Amniotic stem cell (primary cell): ENCODE measurements around the gene ANO1.

Source experiments
- DNase-seq: peaks from one replicate; lab custom pipeline; 2025; lab: John Stamatoyannopoulos, UW

Gene ANO1

GRCh38 chr11:70054004-70054403, 24.1 kb upstream of the ANO1 start:
- DNase-seq, result no peak

- no peak for DNase-seq
Measured at GRCh38 chr11:70055444-70055843, 22.7 kb upstream of the ANO1 start.

GRCh38 chr11:70057080-70057479, 21.0 kb upstream of the ANO1 start:
- DNase-seq, result no peak

- no peak for DNase-seq
Measured at GRCh38 chr11:70059971-70060370, 18.1 kb upstream of the ANO1 start.

GRCh38 chr11:70060611-70061293, 17.4 kb upstream of the ANO1 start:
- no peak for DNase-seq

- no peak for DNase-seq
Measured at GRCh38 chr11:70061734-70062133, 16.4 kb upstream of the ANO1 start.

GRCh38 chr11:70063121-70063520, 15.0 kb upstream of the ANO1 start:
- no peak for DNase-seq

GRCh38 chr11:70063555-70063954, 14.6 kb upstream of the ANO1 start:
- DNase-seq, result no peak

GRCh38 chr11:70064008-70064725, 13.9 kb upstream of the ANO1 start:
- DNase-seq, result no peak

GRCh38 chr11:70064726-70065317, 13.3 kb upstream of the ANO1 start:
- DNase-seq, result no peak

GRCh38 chr11:70065318-70066135, 12.6 kb upstream of the ANO1 start:
- no peak for DNase-seq

- no peak for DNase-seq
Measured at GRCh38 chr11:70066136-70066520, 12.0 kb upstream of the ANO1 start.

GRCh38 chr11:70066628-70067027, 11.5 kb upstream of the ANO1 start:
- DNase-seq, result no peak

GRCh38 chr11:70067036-70067435, 11.1 kb upstream of the ANO1 start:
- no peak for DNase-seq

GRCh38 chr11:70067591-70068341, 10.4 kb upstream of the ANO1 start:
- DNase-seq, result no peak

GRCh38 chr11:70068345-70068744, 9.8 kb upstream of the ANO1 start:
- no peak for DNase-seq

- DNase-seq, result no peak
Measured at GRCh38 chr11:70068950-70069349, 9.2 kb upstream of the ANO1 start.

- DNase-seq, result no peak
Measured at GRCh38 chr11:70070706-70071105, 7.4 kb upstream of the ANO1 start.

GRCh38 chr11:70071996-70072395, 6.1 kb upstream of the ANO1 start:
- DNase-seq, result no peak

GRCh38 chr11:70072461-70072860, 5.7 kb upstream of the ANO1 start:
- DNase-seq, result no peak

GRCh38 chr11:70072861-70073755, 5.0 kb upstream of the ANO1 start:
- DNase-seq, result no peak
